GM12878 (cell line): ENCODE measurements around the gene PFKP. TPM values are rescaled to one million over a fixed set of nuclear protein-coding genes. Genes with fewer than 3 reads are reported as not detected.

ENCODE experiments used
- ATAC-seq: fragments of 200-7000 bp; cut with Tn5 transposase; 3 replicates; pipeline ENCODE4 v1.9.1; 2020; ENCODE audit warnings: mild to moderate bottlenecking, moderate library complexity
- BruUV-seq: library from RNA; stranded (reverse); fragments of 400-500 nt; replicated peaks from 2 replicates; lab custom pipeline; 2021; lab: Mats Ljungman, UMichigan
- CTCF ChIA-PET: fragments of 300-600 bp; sonication (Branson Sonifier 250); formaldehyde crosslinking; extraction: SDS; loops from one replicate; lab custom pipeline; 2021; ENCODE audit warnings: inconsistent platforms; lab: Yijun Ruan, JAX
- POLR2A ChIA-PET: fragments of 350-600 bp; formaldehyde crosslinking; extraction: SDS; loops from one replicate; lab custom pipeline; 2021; ENCODE audit warnings: inconsistent platforms; lab: Charles Lee
- RAD21 ChIA-PET: fragments of 300-600 bp; sonication (Branson Sonifier 250); formaldehyde crosslinking; loops from one replicate; lab custom pipeline; 2023; ENCODE audit warnings: antibody characterized with exemption; ENCODE audit not compliant: unreplicated experiment; lab: Charles Lee
- SMC1A ChIA-PET: fragments of 300-600 bp; sonication (Branson Sonifier 250); formaldehyde crosslinking; loops from one replicate; lab custom pipeline; 2023; ENCODE audit not compliant: unreplicated experiment, uncharacterized antibody; lab: Charles Lee
- DNase-seq: peaks from one replicate; pipeline ENCODE4 v3.0.0-alpha.2; 2011; ENCODE audit warnings: low read depth, low spot score
- FAIRE-seq: peaks from 3 replicates; lab custom pipeline; 2011; peaks lifted over from hg19 to GRCh38; lab: Jason Lieb, UNC
- H2AFZ ChIP-seq: 2 replicates; pipeline ENCODE4 v1.6.0; 2011; ENCODE audit warnings: low read depth, low read length, control low read depth; ENCODE audit not compliant: control insufficient read depth
- H3K27ac ChIP-seq: 2 replicates; pipeline ENCODE4 v1.5.1; 2011; ENCODE audit warnings: control low read depth; ENCODE audit not compliant: control insufficient read depth, insufficient read depth
- H3K27me3 ChIP-seq, 2 experiments: replicated peaks in 1 of 2; 2 replicates each; pipeline versions ENCODE4 v1.6.0 to v1.6.1; 2011; ENCODE audit warnings: low read length in 1 of 2; ENCODE audit not compliant: control insufficient read depth in 2 of 2, insufficient read depth in 2 of 2
- H3K36me3 ChIP-seq, 2 experiments: 2 replicates each; pipeline ENCODE4 v1.5.1; 2011; ENCODE audit warnings: low read length in 1 of 2; ENCODE audit not compliant: control insufficient read depth in 2 of 2, insufficient read depth in 2 of 2
- H3K4me1 ChIP-seq: 2 replicates; pipeline ENCODE4 v1.6.1; 2011; ENCODE audit warnings: mild to moderate bottlenecking, low read length, moderate library complexity, mixed read lengths; ENCODE audit not compliant: control insufficient read depth, insufficient read depth
- H3K4me2 ChIP-seq: 2 replicates; pipeline ENCODE4 v1.6.0; 2011; ENCODE audit warnings: control low read depth; ENCODE audit not compliant: control insufficient read depth, insufficient read depth
- H3K4me3 ChIP-seq: fragments of 200-600 bp; sonication (generic); 2 replicates; pipeline ENCODE4 v1.5.1; 2016
- H3K79me2 ChIP-seq: 2 replicates; pipeline ENCODE4 v1.6.0; 2011; ENCODE audit warnings: low read length; ENCODE audit not compliant: control insufficient read depth, insufficient read depth
- H3K9ac ChIP-seq: 2 replicates; pipeline ENCODE4 v1.8.0; 2011; ENCODE audit warnings: low read length, control low read depth, mixed read lengths; ENCODE audit not compliant: control insufficient read depth, insufficient read depth
- H3K9me3 ChIP-seq: replicated peaks from 3 replicates; pipeline ENCODE4 v1.5.1; 2011; ENCODE audit warnings: mild to moderate bottlenecking, low read length; ENCODE audit not compliant: control insufficient read depth, insufficient read depth
- H4K20me1 ChIP-seq: 2 replicates; pipeline ENCODE4 v1.6.0; 2011; ENCODE audit not compliant: control insufficient read depth, insufficient read depth
- ESRRA ChIP-seq: IDR thresholded peaks from 2 replicates; pipeline ENCODE4 v1.6.1; 2012; ENCODE audit warnings: mild to moderate bottlenecking, low read length, improper control_type of control experiment
- IRF5 ChIP-seq: fragments of 450-650 bp; IDR thresholded peaks from 2 replicates; pipeline ENCODE4 v1.6.1; 2017; ENCODE audit warnings: borderline replicate concordance
- MAX ChIP-seq: IDR thresholded peaks from 2 replicates; pipeline ENCODE4 v1.6.1; 2012; ENCODE audit warnings: low read depth, low read length, improper control_type of control experiment
- MYB ChIP-seq: fragments of 150-350 bp; IDR thresholded peaks from 2 replicates; pipeline ENCODE4 v1.6.1; 2014; ENCODE audit warnings: mild to moderate bottlenecking, low read depth, low read length, borderline replicate concordance
- PBX3 ChIP-seq: IDR thresholded peaks from 2 replicates; pipeline ENCODE4 v1.6.1; 2011; ENCODE audit warnings: mild to moderate bottlenecking, low read depth, low read length, moderate library complexity; ENCODE audit not compliant: insufficient replicate concordance
- POLR2AphosphoS5 ChIP-seq: IDR thresholded peaks from 2 replicates; pipeline ENCODE4 v1.6.1; 2011; ENCODE audit warnings: mild to moderate bottlenecking, low read length, inconsistent platforms
- ZBTB40 ChIP-seq: fragments of 450-650 bp; IDR thresholded peaks from 2 replicates; pipeline ENCODE4 v1.6.1; 2016; ENCODE audit warnings: mild to moderate bottlenecking, moderate library complexity, borderline replicate concordance
- WGBS: methylation state at CpG from one replicate; pipeline ENCODE4 v1.1.6; 2016; ENCODE audit warnings: low lambda C conversion rate; ENCODE audit not compliant: insufficient replicate concordance, insufficient coverage; ENCODE audit errors: missing lambda C conversion rate; 5-methylcytosine and 5-hydroxymethylcytosine counted together
- in situ Hi-C: fragments of 300-500 bp; cut with MboI; formaldehyde crosslinking; loops from 9 replicates; pipeline ENCODE4 v1.14.3; 2018; ENCODE audit warnings: mixed read lengths
- intact Hi-C: fragments of 100-400 bp; cut with micrococcal nuclease; formaldehyde crosslinking; loops from one replicate; pipeline ENCODE4 v1.14.2; 2022; ENCODE audit not compliant: unreplicated experiment
- polyA plus RNA-seq, 11 experiments: library from polyadenylated mRNA; depleted of rRNA in 4 of 11; unstranded in 6 of 11; stranded (reverse) in 5 of 11; fragments of >200 nt; fragmentation: Nextera tagmentation in 4 of 11; fragmentation: Illumina TruSeq in 1 of 11; extraction: Ambion mirVana in 4 of 11; extraction: Trizol in 1 of 11; gene quantifications; 1 replicate in 1 of 11; 2 replicates in 10 of 11; pipeline versions ENCODE4 v1.2.1 to v1.2.3, GENCODE V29; 2011 to 2016; ENCODE audit warnings: inconsistent platforms in 2 of 11, missing spikeins in 2 of 11, low read depth in 1 of 11
- total RNA-seq, 4 experiments: library from RNA; depleted of rRNA in 3 of 4; stranded (reverse); fragments of >200 nt in 3 of 4; fragmentation: Illumina TruSeq in 1 of 4; extraction: Trizol in 1 of 4; gene quantifications; 2 replicates each; pipeline versions ENCODE4 v1.2.1 to v1.2.3, GENCODE V29; 2013 to 2021

Gene PFKP
- total and polyA plus RNA-seq, 10 of the 15 experiments (the other 5 are each of a cell fraction or from before 2014, with no cell fraction given): 27.0 to 145 (median 95.7) TPM

- Histone ChIP-seq H2AFZ (no peak overlapping the region), H4K20me1 (no peaks in the 10 kb centered on the region), H3K4me3 (no peak overlapping the region), H3K9me3 (no peaks in the 10 kb centered on the region), H3K36me3 (peaks cover 52 to 58% of the 10 kb centered on the region in 2 experiments), H3K27me3 (no peaks in the 10 kb centered on the region), H3K79me2 (no peaks in the 10 kb centered on the region; the same call in 1 of the 2 replicates), H3K9ac (no peak overlapping the region), H3K4me1 (no peaks in the 10 kb centered on the region), H3K4me2 (no peak overlapping the region), H3K27ac (no peak overlapping the region)
- in situ Hi-C loops (no loop called here), intact Hi-C loops (no loop called here)
- ChIA-PET RAD21 (no interaction called here), CTCF (no interaction called here), SMC1A (no interaction called here), POLR2A (no interaction called here)
- TSS peak; percentile 43 for BruUV-seq
- 88% methylated on average over 28 of the region's 28 CpGs for WGBS
- FAIRE-seq (no peak), DNase-seq (no peak), ATAC-seq (no peak)
- TF ChIP-seq POLR2AphosphoS5: 0 out of 2 replicates have a peak, but pooled peaks have one; percentile 27
- TF ChIP-seq PBX3: no peak
These were observed 37.0 kb downstream of the PFKP start for GRCh38 chr10:3104251-3104918.

- in situ Hi-C loops: no loop called here
- Histone ChIP-seq H3K36me3 (peaks cover 51% of the 10 kb centered on the region in 2 experiments), H3K9me3 (no peaks in the 10 kb centered on the region), H3K9ac (no peak overlapping the region), H3K4me3 (no peak overlapping the region), H3K79me2 (no peaks in the 10 kb centered on the region), H3K27me3 (no peaks in the 10 kb centered on the region), H3K4me1 (no peaks in the 10 kb centered on the region), H2AFZ (no peak overlapping the region), H3K27ac (no peak overlapping the region), H3K4me2 (no peak overlapping the region), H4K20me1 (no peaks in the 10 kb centered on the region)
- BruUV-seq: no TSS peak
- intact Hi-C loops: no loop called here
- ChIA-PET RAD21 (no interaction called here), CTCF (no interaction called here), SMC1A (no interaction called here), POLR2A (no interaction called here)
- 91% methylated on average over 20 of the region's 20 CpGs for WGBS
- FAIRE-seq (no peak), ATAC-seq (no peak), DNase-seq (no peak)
- TF ChIP-seq IRF5 (no peak), MAX (no peak), ESRRA (no peak), ZBTB40 (no peak), MYB (no peak)
These were observed 37.8 kb downstream of the PFKP start for GRCh38 chr10:3105166-3105565.
